ENCODE results near the gene CDPF1.

- TF ChIP-seq CTCF (IDR thresholded peaks at IDR 0.05) (no peak), POLR2A (IDR thresholded peaks at IDR 0.05) (no peak)
Observed at GRCh38 chr22:46297151-46297812, 47.2 kb upstream of the CDPF1 start.
